Endothelial cell of umbilical vein (primary cell): ENCODE data around the gene GH1. TPM values are rescaled to one million over a fixed set of nuclear protein-coding genes. Genes with fewer than 3 reads are reported as not detected.

Source experiments
- BruUV-seq: library from RNA; stranded (reverse); fragments of 400-500 nt; replicated peaks from 2 replicates; lab custom pipeline; 2021; lab: Mats Ljungman, UMichigan
- CTCF ChIA-PET: fragments of 300-600, 350-600 bp; sonication (Branson Sonifier 250); formaldehyde crosslinking; loops from one replicate; lab custom pipeline; 2021; ENCODE audit warnings: antibody characterized with exemption, inconsistent platforms; lab: Charles Lee
- POLR2A ChIA-PET: fragments of 300-600, 350-600 bp; sonication (Branson Sonifier 250); formaldehyde crosslinking; loops from one replicate; lab custom pipeline; 2021; ENCODE audit warnings: antibody characterized with exemption, inconsistent platforms; lab: Charles Lee
- DNase-seq: peaks from one replicate; pipeline ENCODE4 v3.0.0-alpha.2; 2011; ENCODE audit warnings: low read depth, low spot score
- FAIRE-seq: peaks from 2 replicates; lab custom pipeline; 2011; peaks lifted over from hg19 to GRCh38; lab: Jason Lieb, UNC
- H2AFZ ChIP-seq: 2 replicates; pipeline ENCODE4 v1.6.0; 2012; ENCODE audit warnings: low read depth, low read length, control low read depth, inconsistent platforms
- H3K27ac ChIP-seq: 2 replicates; pipeline ENCODE4 v1.5.1; 2011; ENCODE audit warnings: low read depth, mild to moderate bottlenecking, control low read depth, low read length, moderate library complexity; ENCODE audit not compliant: insufficient read depth
- H3K27me3 ChIP-seq, 2 experiments: 2 replicates each; pipeline versions ENCODE4 v1.6.0 to v1.6.1; 2011; ENCODE audit warnings: low read length in 2 of 2, mixed read lengths in 1 of 2; ENCODE audit not compliant: control insufficient read depth in 2 of 2, insufficient read depth in 2 of 2
- H3K36me3 ChIP-seq, 2 experiments: 2 replicates in 1 of 2; 3 replicates in 1 of 2; pipeline ENCODE4 v1.5.1; 2011; ENCODE audit warnings: low read length in 2 of 2, mild to moderate bottlenecking in 1 of 2, moderate library complexity in 1 of 2; ENCODE audit not compliant: control insufficient read depth in 2 of 2, insufficient read depth in 2 of 2; ENCODE audit errors: extremely low read depth in 1 of 2
- H3K4me1 ChIP-seq: 3 replicates; pipeline ENCODE4 v1.5.1; 2011; ENCODE audit warnings: mild to moderate bottlenecking, low read length; ENCODE audit not compliant: control insufficient read depth, insufficient read depth; ENCODE audit errors: extremely low read depth
- H3K4me2 ChIP-seq: 2 replicates; pipeline ENCODE4 v1.6.1; 2011; ENCODE audit warnings: low read length, control low read depth, mixed read lengths; ENCODE audit not compliant: insufficient read depth
- H3K4me3 ChIP-seq, 3 experiments: fragments of 200-600 bp in 1 of 3; sonication (generic), shearing (Covaris generic) in 1 of 3; replicated peaks in 1 of 3; 2 replicates each; pipeline ENCODE4 v1.5.1; 2011 to 2016; ENCODE audit warnings: control low read depth in 3 of 3, low read length in 3 of 3, mild to moderate bottlenecking in 2 of 3, inconsistent platforms in 1 of 3, low read depth in 1 of 3, moderate library complexity in 1 of 3; ENCODE audit not compliant: insufficient read depth in 1 of 3
- H3K79me2 ChIP-seq: 2 replicates; pipeline ENCODE4 v1.6.0; 2012; ENCODE audit warnings: low read length, inconsistent platforms; ENCODE audit not compliant: control insufficient read depth, insufficient read depth
- H3K9ac ChIP-seq: replicated peaks from 2 replicates; pipeline ENCODE3; 2011; ENCODE audit warnings: low read length, control low read depth; ENCODE audit not compliant: insufficient read depth; ENCODE audit errors: extremely low read depth
- H3K9me1 ChIP-seq: replicated peaks from 3 replicates; pipeline ENCODE4 v1.6.0; 2011; ENCODE audit warnings: mild to moderate bottlenecking, low read length; ENCODE audit not compliant: control insufficient read depth, insufficient read depth; ENCODE audit errors: extremely low read depth
- H3K9me3 ChIP-seq: replicated peaks from 2 replicates; pipeline ENCODE4 v1.5.1; 2012; ENCODE audit warnings: low read length, inconsistent platforms; ENCODE audit not compliant: control insufficient read depth, insufficient read depth
- H4K20me1 ChIP-seq: replicated peaks from 2 replicates; pipeline ENCODE3; 2011; ENCODE audit warnings: mild to moderate bottlenecking, low read length; ENCODE audit not compliant: control insufficient read depth, insufficient read depth; ENCODE audit errors: extremely low read depth
- EZH2 ChIP-seq: IDR thresholded peaks from 2 replicates; pipeline ENCODE4 v1.6.1; 2012; ENCODE audit warnings: borderline replicate concordance, low read depth, mild to moderate bottlenecking, moderate library complexity, low read length, inconsistent platforms; ENCODE audit not compliant: severe bottlenecking
- FOS ChIP-seq: IDR thresholded peaks from 2 replicates; pipeline ENCODE4 v1.6.1; 2011; ENCODE audit warnings: mild to moderate bottlenecking, low read length, moderate library complexity, borderline replicate concordance; ENCODE audit not compliant: insufficient read depth
- GATA2 ChIP-seq: IDR thresholded peaks from 2 replicates; pipeline ENCODE4 v1.7.0; 2011; ENCODE audit warnings: low read depth, mild to moderate bottlenecking, moderate library complexity, mixed read lengths, low read length; ENCODE audit not compliant: insufficient read length, insufficient read depth
- JUN ChIP-seq: IDR thresholded peaks from 2 replicates; pipeline ENCODE4 v1.6.1; 2011; ENCODE audit warnings: borderline replicate concordance, low read depth; ENCODE audit not compliant: insufficient read length, insufficient read depth
- POLR2A ChIP-seq: IDR thresholded peaks from 2 replicates; pipeline ENCODE4 v1.6.1; 2012; ENCODE audit warnings: low read depth, mild to moderate bottlenecking, control low read depth, low read length
- POLR2AphosphoS5 ChIP-seq: IDR thresholded peaks from 2 replicates; pipeline ENCODE4 v1.6.1; 2012; ENCODE audit warnings: low read depth, mild to moderate bottlenecking, control low read depth, low read length, moderate library complexity; ENCODE audit not compliant: insufficient read depth
- dilution Hi-C: fragments of 300-500 bp; cut with MboI; formaldehyde crosslinking; loops from one replicate; pipeline ENCODE4 v1.15.0; 2019; ENCODE audit warnings: low sequenced_read_pairs; ENCODE audit not compliant: extremely low pct_ligation_motif_present
- intact Hi-C: fragments of 100-400 bp; cut with micrococcal nuclease; formaldehyde crosslinking; loops from one replicate; pipeline ENCODE4 v1.10.0; 2022
- polyA plus RNA-seq, 4 experiments: library from polyadenylated mRNA; depleted of rRNA in 3 of 4; stranded (reverse) in 3 of 4; unstranded in 1 of 4; fragments of >200 nt; gene quantifications; 2 replicates each; pipeline versions ENCODE4 v1.2.1 to v1.2.3, GENCODE V29; 2011 to 2012; ENCODE audit warnings: missing spikeins in 1 of 4
- total RNA-seq: library from RNA; stranded (reverse); gene quantifications from 2 replicates; pipeline ENCODE4 v1.2.3, GENCODE V29; 2021
- TF ChIP-seq, protein P1 (sequence below), 2 donors: IDR thresholded peaks; 1 replicate in 1 of 2; 2 replicates in 1 of 2; pipeline ENCODE4 v1.5.1; 2011; ENCODE audit warnings: low read length in 2 of 2, mild to moderate bottlenecking in 2 of 2, moderate library complexity in 2 of 2, control low read depth in 1 of 2, inconsistent platforms in 1 of 2, low read depth in 1 of 2; ENCODE audit not compliant: insufficient read depth in 1 of 2; ENCODE audit errors: extremely low read depth in 1 of 2
- TF ChIP-seq, protein P2 (sequence below): IDR thresholded peaks from 2 replicates; pipeline ENCODE4 v1.6.1; 2011; ENCODE audit not compliant: insufficient read depth, insufficient read length

The GH1 gene
- total and polyA plus RNA-seq, 2 donors (not counting 3 experiments of a cell fraction or from before 2014, with no cell fraction given) = not detected

DNA sequence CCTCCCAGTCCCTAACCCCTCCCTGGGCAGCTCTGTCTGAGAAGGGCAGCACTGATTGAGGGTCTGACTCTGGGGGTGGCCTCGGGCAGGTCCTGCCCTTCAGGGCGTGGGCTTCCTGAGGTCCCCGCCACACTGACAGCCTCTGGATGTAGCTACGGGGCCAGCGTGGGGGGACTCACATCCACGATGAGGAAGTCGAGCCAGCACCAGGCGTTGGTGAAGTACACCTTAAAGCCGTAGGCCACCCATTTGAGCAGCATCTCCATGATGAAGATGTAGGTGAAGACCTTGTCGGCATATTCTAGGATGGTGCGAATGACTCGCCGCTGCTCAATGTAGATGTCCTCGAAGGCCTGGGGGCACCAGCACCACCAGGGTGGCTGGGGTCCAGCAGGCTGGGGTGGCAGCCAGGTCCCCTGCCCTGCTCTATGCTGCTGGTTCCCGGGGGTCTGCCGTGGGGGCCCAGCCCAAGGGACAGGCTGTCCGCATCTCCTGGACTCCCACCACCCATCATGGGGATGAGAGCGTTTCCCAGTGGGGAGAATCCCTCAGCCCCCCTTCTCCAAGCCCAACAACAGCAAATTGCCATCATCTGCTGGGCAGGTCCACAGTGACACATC lies 29.2 kb upstream of the GH1 start:
- POLR2A ChIA-PET = no interaction called here
- Histone ChIP-seq H3K9me1 (no peaks in the 10 kb centered on the region), H3K4me3 (no peak overlapping the region), H3K27me3 (no peaks in the 10 kb centered on the region), H3K36me3 (no peaks in the 10 kb centered on the region), H3K9me3 (no peaks in the 10 kb centered on the region), H3K79me2 (no peaks in the 10 kb centered on the region), H3K4me2 (no peak overlapping the region), H3K4me1 (no peaks in the 10 kb centered on the region), H3K9ac (no peak overlapping the region), H3K27ac (no peak overlapping the region), H2AFZ (no peak overlapping the region), H4K20me1 (no peaks in the 10 kb centered on the region)
- CTCF ChIA-PET = interaction anchor here (2.2 to 3.0 kb wide), 7 partner anchors 28 to 186 kb away, joined by 16 to 108 read pairs (median 27); partner anchors contain the start of gene GH1
- TF ChIP-seq GATA2 (no peak), EZH2 (no peak), FOS (no peak), JUN (no peak), POLR2AphosphoS5 (no peak), POLR2A (no peak)
- TF ChIP-seq, protein P1, sequence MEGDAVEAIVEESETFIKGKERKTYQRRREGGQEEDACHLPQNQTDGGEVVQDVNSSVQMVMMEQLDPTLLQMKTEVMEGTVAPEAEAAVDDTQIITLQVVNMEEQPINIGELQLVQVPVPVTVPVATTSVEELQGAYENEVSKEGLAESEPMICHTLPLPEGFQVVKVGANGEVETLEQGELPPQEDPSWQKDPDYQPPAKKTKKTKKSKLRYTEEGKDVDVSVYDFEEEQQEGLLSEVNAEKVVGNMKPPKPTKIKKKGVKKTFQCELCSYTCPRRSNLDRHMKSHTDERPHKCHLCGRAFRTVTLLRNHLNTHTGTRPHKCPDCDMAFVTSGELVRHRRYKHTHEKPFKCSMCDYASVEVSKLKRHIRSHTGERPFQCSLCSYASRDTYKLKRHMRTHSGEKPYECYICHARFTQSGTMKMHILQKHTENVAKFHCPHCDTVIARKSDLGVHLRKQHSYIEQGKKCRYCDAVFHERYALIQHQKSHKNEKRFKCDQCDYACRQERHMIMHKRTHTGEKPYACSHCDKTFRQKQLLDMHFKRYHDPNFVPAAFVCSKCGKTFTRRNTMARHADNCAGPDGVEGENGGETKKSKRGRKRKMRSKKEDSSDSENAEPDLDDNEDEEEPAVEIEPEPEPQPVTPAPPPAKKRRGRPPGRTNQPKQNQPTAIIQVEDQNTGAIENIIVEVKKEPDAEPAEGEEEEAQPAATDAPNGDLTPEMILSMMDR (IDR thresholded peaks at IDR 0.05; ENCODE audit: extremely low read depth in 1 of 2, insufficient read depth in 1 of 2, low read depth in 1 of 2, low read length in 2 of 2) = no peak
- TF ChIP-seq, protein P2, sequence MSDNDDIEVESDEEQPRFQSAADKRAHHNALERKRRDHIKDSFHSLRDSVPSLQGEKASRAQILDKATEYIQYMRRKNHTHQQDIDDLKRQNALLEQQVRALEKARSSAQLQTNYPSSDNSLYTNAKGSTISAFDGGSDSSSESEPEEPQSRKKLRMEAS = no peak
- no peak for DNase-seq
- intact Hi-C loops = loop anchor here (2.0 kb wide), 1 partner anchor 43 kb away; no protein-coding TSS in a partner anchor
- no TSS peak for BruUV-seq
- no peak for FAIRE-seq
- dilution Hi-C loops = no loop called here
